NCI-H1417 treated with DMSO at 0.1 percent for 48 hours (cell line): ENCODE results near the gene COX7B2.

Source experiments
- DNase-seq: peaks from one replicate; lab custom pipeline; 2025; lab: John Stamatoyannopoulos, UW

Gene COX7B2

DNA sequence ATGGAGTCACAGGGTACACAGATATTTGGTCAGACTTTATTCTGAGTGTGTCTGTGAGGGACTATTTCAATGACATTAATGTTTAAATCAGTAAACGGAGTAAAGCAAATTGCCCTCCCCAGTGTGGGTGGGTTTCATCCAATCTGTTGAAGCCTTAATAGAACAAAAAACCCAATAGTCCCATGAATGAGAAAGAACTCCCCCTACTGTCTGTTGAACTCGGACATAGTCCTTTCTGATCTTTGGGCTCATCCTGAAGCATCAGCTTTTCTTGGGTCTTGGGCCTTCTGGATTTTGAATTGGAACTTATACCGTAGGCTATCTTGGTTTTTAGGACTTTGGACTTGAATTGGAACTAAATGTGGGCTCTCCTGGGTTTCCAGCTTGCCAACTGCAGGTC is 193.6 kb downstream of the COX7B2 start:
- DNase-seq = no peak

DNA sequence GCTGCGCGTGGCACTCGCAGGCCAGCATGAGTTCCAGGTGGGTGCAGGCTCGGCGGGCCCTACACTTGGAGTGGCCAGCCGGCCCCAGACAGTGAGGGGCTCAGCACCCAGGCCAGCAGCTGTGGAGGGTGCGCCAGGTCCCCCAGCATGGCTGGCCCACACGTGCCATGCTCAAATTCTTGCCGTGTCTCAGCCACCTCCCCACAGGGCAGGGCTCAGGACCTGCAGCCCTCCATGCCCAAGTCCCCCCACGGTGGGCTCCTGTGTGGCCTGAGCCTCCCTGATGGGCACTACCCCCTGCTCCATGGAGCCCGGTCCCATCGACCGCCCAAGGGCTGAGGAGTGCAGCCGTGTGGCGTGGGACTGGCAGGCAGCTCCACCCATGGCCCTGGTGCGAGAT is 210.2 kb downstream of the COX7B2 start:
- no peak for DNase-seq
